CD4-positive, alpha-beta memory T cell (primary cell): ENCODE data around the gene EIF6. TPM values are rescaled to one million over a fixed set of nuclear protein-coding genes. Genes with fewer than 3 reads are reported as not detected.

Experiments used
- CTCF ChIA-PET: fragments of 350-600 bp; sonication (Branson Sonifier 250); formaldehyde crosslinking; loops from one replicate; lab custom pipeline; 2021; ENCODE audit warnings: inconsistent platforms; ENCODE audit not compliant: partially characterized antibody; lab: Charles Lee
- POLR2A ChIA-PET: fragments of 350-600 bp; sonication (Branson Sonifier 250); formaldehyde crosslinking; loops from one replicate; lab custom pipeline; 2021; ENCODE audit not compliant: partially characterized antibody; lab: Charles Lee
- DNase-seq, 5 donors: peaks; one replicate each; pipeline versions ENCODE4 v3.0.0 to v3.0.0-alpha.2; 2020 to 2022; ENCODE audit warnings: mixed read lengths in 1 of 5
- H3K27ac ChIP-seq: one replicate; pipeline ENCODE4 v1.7.0; 2013; ENCODE audit warnings: low read depth, low read length
- H3K27me3 ChIP-seq: 2 replicates; pipeline ENCODE4 v1.7.0; 2013; ENCODE audit warnings: mild to moderate bottlenecking, low read length, moderate library complexity; ENCODE audit not compliant: insufficient read depth
- H3K36me3 ChIP-seq: 2 replicates; pipeline ENCODE4 v1.7.0; 2013; ENCODE audit warnings: mild to moderate bottlenecking, low read length, moderate library complexity; ENCODE audit not compliant: insufficient read depth
- H3K4me1 ChIP-seq: 2 replicates; pipeline ENCODE4 v1.7.0; 2013; ENCODE audit warnings: mild to moderate bottlenecking, low read length, moderate library complexity; ENCODE audit not compliant: insufficient read depth
- H3K4me3 ChIP-seq, 2 donors: one replicate each; pipeline ENCODE4 v1.7.0; 2013; ENCODE audit warnings: low read length in 2 of 2, mild to moderate bottlenecking in 1 of 2
- H3K9me3 ChIP-seq, 2 donors: one replicate each; pipeline ENCODE4 v1.7.0; 2013; ENCODE audit warnings: low read length in 2 of 2, control low read depth in 1 of 2; ENCODE audit not compliant: control insufficient read depth in 1 of 2
- H3K27ac Mint-ChIP-seq, 7 donors: one replicate each; pipeline ENCODE4 v1.8.0; 2020 to 2021; ENCODE audit warnings: mixed read lengths in 7 of 7, mild to moderate bottlenecking in 6 of 7, inconsistent platforms in 3 of 7, moderate library complexity in 3 of 7
- H3K27me3 Mint-ChIP-seq, 2 donors: one replicate each; pipeline ENCODE4 v1.8.0; 2020 to 2021; ENCODE audit warnings: mixed read lengths in 2 of 2
- H3K36me3 Mint-ChIP-seq, 2 donors: one replicate each; pipeline ENCODE4 v1.8.0; 2020 to 2021; ENCODE audit warnings: mixed read lengths in 2 of 2, inconsistent platforms in 1 of 2, mild to moderate bottlenecking in 1 of 2
- H3K4me1 Mint-ChIP-seq, 4 donors: one replicate each; pipeline ENCODE4 v1.8.0; 2020 to 2021; ENCODE audit warnings: mixed read lengths in 4 of 4, mild to moderate bottlenecking in 1 of 4
- H3K4me3 Mint-ChIP-seq, 8 donors: one replicate each; pipeline ENCODE4 v1.8.0; 2020 to 2021; ENCODE audit warnings: mixed read lengths in 8 of 8, mild to moderate bottlenecking in 7 of 8, moderate library complexity in 6 of 8, inconsistent platforms in 3 of 8
- H3K9me3 Mint-ChIP-seq, 8 donors: one replicate each; pipeline ENCODE4 v1.8.0; 2020 to 2021; ENCODE audit warnings: mixed read lengths in 8 of 8, mild to moderate bottlenecking in 5 of 8, inconsistent platforms in 3 of 8, moderate library complexity in 1 of 8
- intact Hi-C: fragments of 100-400 bp; cut with micrococcal nuclease; formaldehyde crosslinking; loops from one replicate; pipeline ENCODE4 v1.15.1; 2023
- polyA plus RNA-seq, 2 donors: library from polyadenylated mRNA; unstranded; fragments of 300-500 nt; fragmentation: Illumina TruSeq; gene quantifications; one replicate each; pipeline ENCODE4 v1.2.3, GENCODE V29; 2021
- total RNA-seq, 2 experiments: library from RNA; stranded (reverse); gene quantifications; one replicate each; pipeline ENCODE4 v1.2.3, GENCODE V29; 2021

The EIF6 gene
- total and polyA plus RNA-seq, 4 experiments from 2014 or later = 44.0 to 189 (median 100) TPM

DNA sequence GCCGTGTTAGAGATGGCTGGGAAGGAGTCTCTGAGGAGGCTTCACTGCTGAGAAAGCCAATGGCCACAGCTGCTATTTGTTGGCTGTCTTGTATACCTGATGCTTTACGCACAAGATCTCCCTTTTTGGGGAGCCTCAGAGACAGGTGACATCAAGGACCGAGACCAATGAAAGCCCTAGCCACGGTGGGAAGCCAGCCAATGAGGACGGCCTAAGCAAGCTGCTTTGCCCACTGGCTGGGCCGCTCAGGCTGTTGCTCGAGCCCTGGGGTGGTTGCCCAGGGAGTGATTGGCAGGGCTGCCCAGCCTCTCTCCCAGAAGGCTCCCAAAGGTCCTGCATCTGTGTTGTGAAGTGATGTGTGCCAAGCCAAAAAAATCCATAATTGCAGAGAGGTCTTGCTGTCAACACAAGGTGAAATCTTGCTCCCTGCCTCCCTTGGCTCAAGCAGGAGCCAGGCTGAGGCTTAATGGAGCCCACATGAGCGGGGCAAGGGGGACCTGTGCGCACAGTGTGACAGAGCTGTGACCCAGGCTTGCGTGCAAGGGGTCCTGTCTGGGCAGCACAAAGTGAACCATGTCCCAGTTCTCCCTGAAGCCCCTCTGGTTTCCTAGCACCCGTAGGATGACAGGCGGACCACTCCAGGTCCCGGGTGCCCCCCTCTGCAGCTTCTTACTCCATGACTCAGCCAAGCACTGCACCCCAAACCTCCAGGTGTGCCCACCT, 11.0 kb downstream of the EIF6 start:
- CTCF ChIA-PET = no interaction called here
- DNase-seq = no peak
- no peaks in the 10 kb centered on the region for H3K27me3 Mint-ChIP-seq
- H3K36me3 ChIP-seq = peaks cover 15% of the 10 kb centered on the region
- H3K9me3 ChIP-seq = no peaks in the 10 kb centered on the region
- peaks cover 13 to 28% of the 10 kb centered on the region in 2 donors for H3K36me3 Mint-ChIP-seq
- H3K4me3 ChIP-seq = no peak overlapping the region
- peaks cover 6 to 38% (median 13%) of the 10 kb centered on the region in 4 donors for H3K4me1 Mint-ChIP-seq
- no peaks in the 10 kb centered on the region for H3K27me3 ChIP-seq
- H3K9me3 Mint-ChIP-seq = no peaks in the 10 kb centered on the region
- intact Hi-C loops = no loop called here
- no peak overlapping the region for H3K27ac ChIP-seq
- H3K4me1 ChIP-seq = peaks cover 14% of the 10 kb centered on the region
- POLR2A ChIA-PET = interaction anchor here (0.6 kb wide), 1 partner anchor 9 kb away, joined by 3 read pairs; no protein-coding TSS in a partner anchor
- H3K4me3 Mint-ChIP-seq = no peak overlapping the region
- H3K27ac Mint-ChIP-seq = peak overlapping the region in 3 of 7 donors; percentile 17 to 72 (median 60)

DNA sequence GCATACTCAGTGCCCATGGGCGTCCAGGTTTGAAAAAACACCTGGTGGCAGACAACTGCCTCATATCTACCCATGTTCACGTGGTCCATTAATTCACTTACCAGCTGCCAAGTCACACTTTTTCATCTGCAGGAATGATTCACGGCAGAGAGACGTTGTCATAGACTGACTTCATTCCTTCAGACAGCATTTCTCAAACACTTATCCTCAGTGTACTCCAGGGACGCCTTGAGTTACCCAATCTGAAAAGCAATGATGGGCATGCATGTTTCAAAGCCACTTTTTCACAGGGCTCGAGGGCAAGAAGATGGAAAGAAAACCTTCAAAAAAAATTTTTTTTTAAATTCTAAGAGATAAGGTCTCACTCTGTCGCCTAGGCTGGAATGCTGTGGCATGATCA, 12.7 kb downstream of the EIF6 start:
- no peak overlapping the region for H3K4me3 Mint-ChIP-seq
- Histone ChIP-seq H3K36me3 (peaks cover 24% of the 10 kb centered on the region), H3K4me1 (peaks cover 11% of the 10 kb centered on the region), H3K9me3 (no peaks in the 10 kb centered on the region), H3K4me3 (no peak overlapping the region), H3K27me3 (no peaks in the 10 kb centered on the region), H3K27ac (no peak overlapping the region)
- ChIA-PET CTCF (interaction anchor here (1.2 kb wide), 2 partner anchors 127 to 176 kb away, joined by 3 to 4 read pairs; no protein-coding TSS in a partner anchor), POLR2A (no interaction called here)
- H3K9me3 Mint-ChIP-seq = no peaks in the 10 kb centered on the region
- peaks cover 4 to 30% (median 13%) of the 10 kb centered on the region in 4 donors for H3K4me1 Mint-ChIP-seq
- peak overlapping the region in 2 of 7 donors; percentile 32 to 52 for H3K27ac Mint-ChIP-seq
- DNase-seq = no peak
- H3K36me3 Mint-ChIP-seq = peaks cover 17 to 25% of the 10 kb centered on the region in 2 donors
- intact Hi-C loops = no loop called here
- H3K27me3 Mint-ChIP-seq = no peaks in the 10 kb centered on the region

GRCh38 chr20:35271073-35271882, 13.3 kb downstream of the EIF6 start:
- POLR2A ChIA-PET = no interaction called here
- Histone ChIP-seq H3K4me3 (no peak overlapping the region), H3K4me1 (peaks cover 5% of the 10 kb centered on the region), H3K27ac (no peak overlapping the region), H3K27me3 (no peaks in the 10 kb centered on the region), H3K9me3 (no peaks in the 10 kb centered on the region), H3K36me3 (peaks cover 24% of the 10 kb centered on the region)
- Mint-ChIP-seq H3K27ac (peak overlapping the region in 3 of 7 donors; percentile 7 to 52 (median 27)), H3K36me3 (peaks cover 23 to 31% of the 10 kb centered on the region in 2 donors), H3K9me3 (no peaks in the 10 kb centered on the region), H3K4me1 (peaks cover 8 to 23% (median 11%) of the 10 kb centered on the region in 4 donors), H3K4me3 (no peak overlapping the region), H3K27me3 (no peaks in the 10 kb centered on the region)
- CTCF ChIA-PET = interaction anchor here (0.6 to 1.2 kb wide), 2 partner anchors 126 to 432 kb away, joined by 3 read pairs; no protein-coding TSS in a partner anchor
- no peak for DNase-seq
- intact Hi-C loops = no loop called here

DNA sequence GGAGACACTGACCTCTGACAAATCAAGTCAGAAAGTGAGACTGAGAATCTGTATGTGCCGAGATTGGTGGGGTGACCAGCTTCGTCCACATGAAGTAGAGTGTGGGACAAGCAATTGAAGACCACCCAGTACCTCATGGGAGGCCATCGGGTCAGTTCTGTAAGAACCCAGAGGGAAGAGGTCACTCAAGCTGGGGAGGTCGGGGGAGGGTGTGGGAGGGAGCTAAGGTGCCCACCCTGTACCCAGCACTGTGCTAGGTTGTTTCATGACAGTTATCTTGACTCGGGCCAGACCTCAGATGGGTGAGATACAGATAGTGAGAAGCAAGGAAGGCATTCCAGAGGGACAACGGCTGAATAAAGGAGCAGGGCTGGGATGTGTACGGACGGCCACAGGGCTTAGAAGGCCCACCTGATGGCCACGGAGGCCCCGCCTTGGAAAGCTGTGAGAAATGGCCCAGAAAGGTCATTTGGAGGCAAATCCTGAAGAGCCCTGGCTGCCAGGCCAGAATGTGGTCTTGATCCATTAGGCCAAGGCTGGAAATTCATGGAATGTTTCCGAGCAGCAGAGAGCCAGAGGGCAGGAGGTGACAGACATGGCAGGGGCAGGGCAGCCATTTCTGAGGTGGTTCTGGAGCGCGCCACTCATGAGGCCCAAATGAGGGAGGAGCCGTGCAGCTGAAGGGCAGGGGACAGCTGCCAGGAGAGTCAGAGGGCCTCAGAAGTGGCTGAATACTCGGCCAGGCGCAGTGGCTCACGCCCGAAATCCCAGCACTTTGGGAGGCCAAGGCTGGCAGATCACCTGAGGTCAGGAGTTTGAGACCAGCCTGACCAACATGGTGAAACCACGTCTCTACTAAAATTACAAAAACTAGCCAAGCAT, 14.3 kb downstream of the EIF6 start:
- ChIA-PET CTCF (interaction anchor here (0.5 to 1.2 kb wide), 2 partner anchors 174 to 318 kb away, joined by 3 to 9 read pairs; no protein-coding TSS in a partner anchor), POLR2A (interaction anchor here (1.1 kb wide), 1 partner anchor 18 kb away, joined by 3 read pairs; no protein-coding TSS in a partner anchor)
- H3K4me1 Mint-ChIP-seq = peaks cover 8 to 14% (median 10%) of the 10 kb centered on the region in 4 donors
- peaks cover 25 to 30% of the 10 kb centered on the region in 2 donors for H3K36me3 Mint-ChIP-seq
- Histone ChIP-seq H3K36me3 (peaks cover 13% of the 10 kb centered on the region), H3K4me1 (no peaks in the 10 kb centered on the region), H3K4me3 (no peak overlapping the region), H3K27ac (no peak overlapping the region), H3K27me3 (no peaks in the 10 kb centered on the region), H3K9me3 (no peaks in the 10 kb centered on the region)
- H3K27me3 Mint-ChIP-seq = no peaks in the 10 kb centered on the region
- no peaks in the 10 kb centered on the region for H3K9me3 Mint-ChIP-seq
- peak overlapping the region in 2 of 7 donors; percentile 36 to 55 for H3K27ac Mint-ChIP-seq
- H3K4me3 Mint-ChIP-seq = no peak overlapping the region
- no peak for DNase-seq
- intact Hi-C loops = no loop called here

DNA sequence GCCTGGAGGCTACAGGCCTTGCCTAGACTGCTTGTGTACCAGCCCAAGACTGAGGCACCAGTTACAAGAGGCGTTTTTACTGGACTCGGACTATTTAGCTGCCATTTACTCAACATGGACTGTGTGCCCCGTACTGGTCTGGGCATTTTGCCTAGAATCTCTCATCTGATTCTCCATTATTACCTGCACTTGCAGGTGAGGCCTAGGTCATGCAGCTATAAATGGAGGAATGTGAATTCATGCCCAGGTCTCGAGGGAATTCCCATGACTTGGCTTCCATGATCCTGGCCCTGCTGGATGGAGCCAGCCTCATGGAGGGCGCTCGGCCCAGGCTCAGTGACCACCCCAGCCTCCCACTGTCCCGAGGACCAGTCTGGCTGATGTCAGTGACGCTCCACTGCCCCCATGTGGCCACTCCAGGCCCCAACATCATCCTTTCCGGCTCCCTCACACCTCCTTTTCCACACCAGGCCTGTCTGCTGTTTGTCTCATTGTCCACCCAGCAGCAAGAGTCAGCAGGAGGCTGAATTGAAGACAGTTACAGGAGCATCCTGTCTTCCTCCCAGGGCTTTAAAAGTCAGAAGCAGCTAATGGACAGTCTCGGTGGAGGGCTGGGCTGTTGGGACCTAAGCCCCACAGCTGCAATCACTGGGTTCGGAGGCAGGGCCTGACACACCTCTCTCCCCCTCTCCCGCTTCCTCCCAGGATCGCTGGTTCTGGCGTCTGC, 15.4 kb downstream of the EIF6 start:
- peak in 4 of 5 donors; percentile 28 to 44 (median 37) for DNase-seq
- Histone ChIP-seq H3K4me3 (no peak overlapping the region), H3K27me3 (no peaks in the 10 kb centered on the region), H3K4me1 (no peaks in the 10 kb centered on the region), H3K9me3 (no peaks in the 10 kb centered on the region), H3K36me3 (peaks cover 10% of the 10 kb centered on the region), H3K27ac (no peak overlapping the region)
- H3K4me3 Mint-ChIP-seq = no peak overlapping the region
- ChIA-PET POLR2A (interaction anchor here (0.8 to 1.1 kb wide), 3 partner anchors 9 to 125 kb away, joined by 3 read pairs; partner anchors contain the start of gene MMP24OS), CTCF (interaction anchor here (0.5 to 1.8 kb wide), 10 partner anchors 9 to 317 kb away, joined by 3 to 12 read pairs (median 4); partner anchors contain the start of genes EDEM2, EIF6 and MMP24OS)
- no peaks in the 10 kb centered on the region for H3K27me3 Mint-ChIP-seq
- intact Hi-C loops = loop anchor here (1.0 to 2.0 kb wide), 2 partner anchors 124 to 435 kb away; no protein-coding TSS in a partner anchor
- peaks cover 6 to 14% (median 10%) of the 10 kb centered on the region in 4 donors for H3K4me1 Mint-ChIP-seq
- H3K9me3 Mint-ChIP-seq = no peaks in the 10 kb centered on the region
- H3K27ac Mint-ChIP-seq = peak overlapping the region in 2 of 7 donors; percentile 50 to 70
- H3K36me3 Mint-ChIP-seq = peaks cover 25 to 33% of the 10 kb centered on the region in 2 donors

DNA sequence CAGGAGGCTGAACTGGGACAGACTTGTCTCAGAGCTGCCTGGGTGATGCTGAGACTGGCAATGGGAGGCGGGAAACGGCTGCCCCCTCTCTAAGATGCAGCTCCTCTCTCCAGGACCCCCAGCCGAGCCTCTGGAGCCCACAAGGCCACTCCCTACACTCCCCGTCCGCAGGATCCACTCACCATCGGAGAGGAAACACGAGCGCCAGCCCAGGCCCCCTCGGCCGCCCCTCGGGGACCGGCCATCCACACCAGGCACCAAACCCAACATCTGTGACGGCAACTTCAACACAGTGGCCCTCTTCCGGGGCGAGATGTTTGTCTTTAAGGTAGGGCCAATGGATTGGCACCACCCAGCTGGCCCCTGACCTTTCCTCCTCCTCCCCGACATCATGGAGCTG, 17.5 kb downstream of the EIF6 start:
- Histone ChIP-seq H3K9me3 (no peaks in the 10 kb centered on the region), H3K4me3 (no peak overlapping the region), H3K27me3 (no peaks in the 10 kb centered on the region), H3K27ac (no peak overlapping the region), H3K36me3 (peaks cover 17% of the 10 kb centered on the region), H3K4me1 (no peaks in the 10 kb centered on the region)
- Mint-ChIP-seq H3K4me1 (peaks cover 5 to 19% (median 11%) of the 10 kb centered on the region in 4 donors), H3K9me3 (no peaks in the 10 kb centered on the region), H3K27ac (no peak overlapping the region), H3K36me3 (peaks cover 35 to 42% of the 10 kb centered on the region in 2 donors), H3K27me3 (no peaks in the 10 kb centered on the region), H3K4me3 (no peak overlapping the region)
- ChIA-PET POLR2A (interaction anchor here (1.0 kb wide), 1 partner anchor 15 kb away, joined by 3 read pairs; no protein-coding TSS in a partner anchor), CTCF (interaction anchor here (0.9 kb wide), 1 partner anchor 36 kb away, joined by 3 read pairs; no protein-coding TSS in a partner anchor)
- intact Hi-C loops = no loop called here
- no peak for DNase-seq
